CD4-positive, CD25-positive, alpha-beta regulatory T cell (primary cell): Measurements from ENCODE around the gene NEK10. TPM values are rescaled to one million over a fixed set of nuclear protein-coding genes. Genes with fewer than 3 reads are reported as not detected.

ENCODE experiments used
- ATAC-seq, 2 donors: fragments of 150-1000 bp; cut with Tn5 transposase; one replicate each; pipeline ENCODE4 v1.10.0; 2021; ENCODE audit warnings: low read depth in 2 of 2, moderate number of reproducible peaks in 2 of 2, moderate library complexity in 1 of 2
- DNase-seq, 3 donors: peaks; one replicate each; pipeline versions ENCODE4 v3.0.0 to v3.0.0-alpha.2; 2012 to 2022; ENCODE audit warnings: mixed read lengths in 1 of 3
- H3K27ac ChIP-seq: one replicate; pipeline ENCODE4 v1.7.0; 2013; ENCODE audit warnings: mild to moderate bottlenecking, low read length; ENCODE audit not compliant: insufficient read depth, poor library complexity, severe bottlenecking
- H3K27me3 ChIP-seq: one replicate; pipeline ENCODE4 v1.7.0; 2013; ENCODE audit warnings: low read length; ENCODE audit not compliant: control insufficient read depth, insufficient read depth
- H3K36me3 ChIP-seq: one replicate; pipeline ENCODE4 v1.7.0; 2013; ENCODE audit warnings: mild to moderate bottlenecking, low read length, moderate library complexity; ENCODE audit not compliant: control insufficient read depth, insufficient read depth
- H3K4me1 ChIP-seq: 2 replicates; pipeline ENCODE4 v1.7.0; 2013; ENCODE audit warnings: mild to moderate bottlenecking, low read length; ENCODE audit not compliant: insufficient read depth, control insufficient read depth, poor library complexity, severe bottlenecking
- H3K4me3 ChIP-seq: one replicate; pipeline ENCODE4 v1.7.0; 2013; ENCODE audit warnings: low read depth, mild to moderate bottlenecking, low read length, moderate library complexity
- H3K9me3 ChIP-seq, 2 experiments: 1 replicate in 1 of 2; 2 replicates in 1 of 2; pipeline ENCODE4 v1.7.0; 2013; ENCODE audit warnings: low read length in 2 of 2, mild to moderate bottlenecking in 1 of 2, moderate library complexity in 1 of 2; ENCODE audit not compliant: control insufficient read depth in 2 of 2
- H3K27ac Mint-ChIP-seq, 3 donors: one replicate each; pipeline ENCODE4 v1.8.0; 2020 to 2022; ENCODE audit warnings: mild to moderate bottlenecking in 3 of 3, mixed read lengths in 3 of 3, moderate library complexity in 2 of 3
- H3K27me3 Mint-ChIP-seq: one replicate; pipeline ENCODE4 v1.8.0; 2022; ENCODE audit warnings: mild to moderate bottlenecking, mixed read lengths
- H3K36me3 Mint-ChIP-seq: one replicate; pipeline ENCODE4 v1.8.0; 2020; ENCODE audit warnings: mixed read lengths
- H3K4me1 Mint-ChIP-seq, 4 donors: one replicate each; pipeline ENCODE4 v1.8.0; 2020 to 2022; ENCODE audit warnings: mixed read lengths in 4 of 4, mild to moderate bottlenecking in 1 of 4
- H3K4me3 Mint-ChIP-seq, 4 donors: one replicate each; pipeline ENCODE4 v1.8.0; 2020 to 2022; ENCODE audit warnings: mild to moderate bottlenecking in 4 of 4, mixed read lengths in 4 of 4, moderate library complexity in 3 of 4
- H3K9me3 Mint-ChIP-seq, 7 donors: one replicate each; pipeline ENCODE4 v1.8.0; 2020 to 2022; ENCODE audit warnings: mixed read lengths in 7 of 7, mild to moderate bottlenecking in 3 of 7, moderate library complexity in 2 of 7
- polyA plus RNA-seq, 4 donors: library from polyadenylated mRNA; unstranded; fragments of 300-500 nt; fragmentation: Illumina TruSeq; gene quantifications; one replicate each; pipeline ENCODE4 v1.2.3, GENCODE V29; 2021
- total RNA-seq: library from RNA; stranded (reverse); gene quantifications from one replicate; pipeline ENCODE4 v1.2.3, GENCODE V29; 2022

The NEK10 gene
- total and polyA plus RNA-seq, 5 donors from 2014 or later: 0.54 to 3.9 TPM; not detected in 3

GRCh38 chr3:27201492-27201891, 167.7 kb downstream of the NEK10 start:
- Mint-ChIP-seq H3K27me3 (no peaks in the 10 kb centered on the region), H3K9me3 (peaks cover 0 to 7% (median 2%) of the 10 kb centered on the region in 7 donors), H3K36me3 (no peaks in the 10 kb centered on the region), H3K4me3 (no peak overlapping the region), H3K27ac (no peak overlapping the region), H3K4me1 (no peaks in the 10 kb centered on the region)
- DNase-seq (no peak), ATAC-seq (no peak)
- Histone ChIP-seq H3K36me3 (no peaks in the 10 kb centered on the region), H3K27ac (no peak overlapping the region), H3K4me3 (no peak overlapping the region), H3K27me3 (no peaks in the 10 kb centered on the region), H3K9me3 (no peaks in the 10 kb centered on the region), H3K4me1 (no peaks in the 10 kb centered on the region)

GRCh38 chr3:27200721-27201489, 168.3 kb downstream of the NEK10 start:
- no peaks in the 10 kb centered on the region for H3K27me3 Mint-ChIP-seq
- DNase-seq: no peak
- no peaks in the 10 kb centered on the region for H3K4me1 Mint-ChIP-seq
- no peak overlapping the region for H3K4me3 Mint-ChIP-seq
- peak overlapping the region in 1 of 3 donors; percentile 76 for H3K27ac Mint-ChIP-seq
- Histone ChIP-seq H3K9me3 (no peaks in the 10 kb centered on the region), H3K4me1 (no peaks in the 10 kb centered on the region), H3K27ac (no peak overlapping the region), H3K27me3 (no peaks in the 10 kb centered on the region), H3K36me3 (no peaks in the 10 kb centered on the region), H3K4me3 (no peak overlapping the region)
- no peaks in the 10 kb centered on the region for H3K36me3 Mint-ChIP-seq
- ATAC-seq: no peak
- peaks cover 0 to 4% (median 0%) of the 10 kb centered on the region in 7 donors for H3K9me3 Mint-ChIP-seq

DNA sequence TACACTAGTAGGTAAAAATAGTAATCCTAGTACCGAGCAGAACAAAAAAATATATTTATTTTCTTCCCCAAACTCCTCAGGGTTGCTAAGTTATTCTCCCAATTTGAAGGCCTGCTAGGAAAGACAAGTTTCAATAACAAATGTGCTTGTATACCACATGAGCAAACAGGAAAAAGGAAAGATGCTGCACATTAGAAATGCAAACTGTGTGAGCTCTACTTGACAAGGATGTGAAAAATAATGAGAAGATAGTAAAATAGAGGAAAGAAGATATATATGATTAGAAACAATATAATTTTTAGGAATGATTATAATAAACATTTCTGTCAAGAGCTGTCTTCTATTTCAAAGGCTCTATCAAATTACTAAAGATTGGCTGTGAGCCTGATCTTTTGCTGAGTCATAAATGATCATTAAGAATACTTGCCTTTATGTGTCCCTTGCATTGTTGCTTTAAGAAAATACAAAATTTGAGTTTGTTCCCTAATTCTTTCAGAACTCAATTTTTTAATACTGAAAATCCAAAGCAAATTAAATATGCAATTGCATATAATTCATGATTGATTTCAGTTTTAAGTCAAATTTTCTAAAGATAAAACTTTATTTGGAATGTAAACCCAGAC, 174.2 kb downstream of the NEK10 start:
- Mint-ChIP-seq H3K36me3 (no peaks in the 10 kb centered on the region), H3K4me3 (no peak overlapping the region), H3K4me1 (no peaks in the 10 kb centered on the region), H3K27ac (no peak overlapping the region), H3K27me3 (peaks cover 4% of the 10 kb centered on the region), H3K9me3 (peaks cover 0 to 1% (median 0%) of the 10 kb centered on the region in 7 donors)
- Histone ChIP-seq H3K9me3 (no peaks in the 10 kb centered on the region), H3K4me1 (no peaks in the 10 kb centered on the region), H3K36me3 (no peaks in the 10 kb centered on the region), H3K27me3 (no peaks in the 10 kb centered on the region), H3K27ac (no peak overlapping the region), H3K4me3 (no peak overlapping the region)
- ATAC-seq (no peak), DNase-seq (no peak)

GRCh38 chr3:27193056-27193455, 176.1 kb downstream of the NEK10 start:
- no peak overlapping the region for H3K27ac Mint-ChIP-seq
- Histone ChIP-seq H3K4me3 (no peak overlapping the region), H3K27ac (no peak overlapping the region), H3K27me3 (no peaks in the 10 kb centered on the region), H3K36me3 (no peaks in the 10 kb centered on the region), H3K9me3 (no peaks in the 10 kb centered on the region), H3K4me1 (no peaks in the 10 kb centered on the region)
- H3K9me3 Mint-ChIP-seq: peaks cover 0 to 1% (median 0%) of the 10 kb centered on the region in 7 donors
- no peak overlapping the region for H3K4me3 Mint-ChIP-seq
- H3K36me3 Mint-ChIP-seq: no peaks in the 10 kb centered on the region
- DNase-seq (no peak), ATAC-seq (no peak)
- H3K4me1 Mint-ChIP-seq: no peaks in the 10 kb centered on the region
- H3K27me3 Mint-ChIP-seq: peaks cover 4% of the 10 kb centered on the region

DNA sequence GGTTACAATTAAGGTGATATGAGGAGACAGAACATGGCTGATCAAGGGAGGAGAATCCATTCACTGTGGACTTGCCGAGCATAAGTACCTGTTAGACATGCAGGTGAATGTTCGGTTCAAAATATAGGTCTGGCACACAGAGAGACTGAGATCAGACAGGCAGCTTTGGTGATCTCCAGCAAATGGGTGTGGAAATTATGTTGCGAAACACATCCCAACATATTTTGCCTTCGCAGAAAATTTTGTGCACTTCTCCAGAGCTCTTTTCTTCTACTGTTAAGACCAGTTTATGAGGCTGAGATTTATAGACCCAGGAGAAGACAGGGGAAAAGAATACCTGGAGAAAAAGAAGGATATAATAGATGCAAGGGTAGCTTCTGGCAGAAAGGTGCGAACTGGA, 183.2 kb downstream of the NEK10 start:
- no peaks in the 10 kb centered on the region for H3K36me3 Mint-ChIP-seq
- no peak for ATAC-seq
- no peaks in the 10 kb centered on the region for H3K27me3 ChIP-seq
- no peak overlapping the region for H3K27ac ChIP-seq
- DNase-seq: no peak
- no peaks in the 10 kb centered on the region for H3K9me3 ChIP-seq
- no peaks in the 10 kb centered on the region for H3K27me3 Mint-ChIP-seq
- H3K4me1 ChIP-seq: no peaks in the 10 kb centered on the region
- no peaks in the 10 kb centered on the region for H3K36me3 ChIP-seq
- no peak overlapping the region for H3K4me3 ChIP-seq
- H3K27ac Mint-ChIP-seq: no peak overlapping the region
- peaks cover 0 to 1% (median 0%) of the 10 kb centered on the region in 7 donors for H3K9me3 Mint-ChIP-seq
- no peaks in the 10 kb centered on the region for H3K4me1 Mint-ChIP-seq
- no peak overlapping the region for H3K4me3 Mint-ChIP-seq

DNA sequence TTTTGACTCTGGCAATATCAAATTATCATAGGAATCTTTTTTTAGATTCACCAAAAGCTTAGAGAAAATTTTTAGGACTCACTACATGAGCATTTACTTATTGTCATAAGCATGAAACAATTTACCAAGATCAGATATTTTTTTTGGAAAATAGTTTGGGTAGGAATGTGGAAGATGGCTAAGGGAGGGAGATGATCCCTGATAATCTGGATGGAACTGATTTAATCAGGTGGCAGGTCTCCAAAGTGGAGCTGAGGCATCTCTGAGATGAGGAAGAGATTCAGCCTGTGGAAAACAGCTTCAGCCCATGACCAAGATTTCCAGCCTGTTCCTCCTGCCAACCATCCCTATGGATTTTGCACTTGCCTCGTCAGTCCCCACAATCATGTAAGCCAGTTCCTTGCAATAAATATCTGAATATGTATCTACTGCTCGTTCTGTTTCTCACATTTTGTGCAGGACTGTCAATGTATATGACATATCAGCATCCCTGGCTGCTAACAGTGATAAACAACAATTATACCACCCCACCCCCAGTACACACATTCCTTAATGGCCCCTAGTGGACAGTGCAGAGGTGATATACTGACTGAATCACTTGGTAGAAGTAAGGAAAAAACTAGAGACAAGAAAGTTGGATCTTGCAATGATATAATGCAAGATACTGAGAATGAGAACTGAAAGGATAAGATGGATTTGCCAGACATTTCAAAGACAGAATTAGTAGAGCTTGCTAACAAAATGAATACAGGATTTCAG, 183.8 kb downstream of the NEK10 start:
- ATAC-seq: no peak
- DNase-seq: no peak
- Histone ChIP-seq H3K36me3 (no peaks in the 10 kb centered on the region), H3K27me3 (no peaks in the 10 kb centered on the region), H3K9me3 (no peaks in the 10 kb centered on the region), H3K4me1 (no peaks in the 10 kb centered on the region), H3K4me3 (no peak overlapping the region), H3K27ac (no peak overlapping the region)
- Mint-ChIP-seq H3K27me3 (no peaks in the 10 kb centered on the region), H3K4me3 (no peak overlapping the region), H3K9me3 (peaks cover 0 to 1% (median 0%) of the 10 kb centered on the region in 7 donors), H3K4me1 (no peaks in the 10 kb centered on the region), H3K36me3 (no peaks in the 10 kb centered on the region), H3K27ac (no peak overlapping the region)

- DNase-seq (no peak), ATAC-seq (no peak)
- H3K4me1 Mint-ChIP-seq: no peaks in the 10 kb centered on the region
- no peak overlapping the region for H3K27ac Mint-ChIP-seq
- Histone ChIP-seq H3K27ac (no peak overlapping the region), H3K4me3 (no peak overlapping the region), H3K4me1 (no peaks in the 10 kb centered on the region), H3K9me3 (no peaks in the 10 kb centered on the region), H3K27me3 (no peaks in the 10 kb centered on the region), H3K36me3 (no peaks in the 10 kb centered on the region)
- H3K4me3 Mint-ChIP-seq: no peak overlapping the region
- peaks cover 0 to 1% (median 0%) of the 10 kb centered on the region in 7 donors for H3K9me3 Mint-ChIP-seq
- no peaks in the 10 kb centered on the region for H3K27me3 Mint-ChIP-seq
- no peaks in the 10 kb centered on the region for H3K36me3 Mint-ChIP-seq
These were observed 184.9 kb downstream of the NEK10 start for GRCh38 chr3:27184261-27184660.
